Fibroblast of lung (primary cell): ENCODE data around the gene TRAPPC2L. TPM values are rescaled to one million over a fixed set of nuclear protein-coding genes. Genes with fewer than 3 reads are reported as not detected.

Experiments
- DNase-seq, 2 donors: peaks; one replicate each; pipeline versions ENCODE4 v3.0.0 to v3.0.0-alpha.2; 2010; ENCODE audit warnings: low read depth in 2 of 2
- H2AFZ ChIP-seq: 2 replicates; pipeline ENCODE4 v1.5.1; 2012; ENCODE audit warnings: low read length, control low read depth, inconsistent platforms
- H3K27ac ChIP-seq: 2 replicates; pipeline ENCODE4 v1.5.1; 2011; ENCODE audit warnings: low read length, control low read depth; ENCODE audit not compliant: insufficient read depth
- H3K27me3 ChIP-seq: 2 replicates; pipeline ENCODE4 v1.5.1; 2011; ENCODE audit warnings: mild to moderate bottlenecking, low read length; ENCODE audit not compliant: control insufficient read depth, insufficient read depth
- H3K36me3 ChIP-seq: 2 replicates; pipeline ENCODE4 v1.5.1; 2011; ENCODE audit warnings: low read length; ENCODE audit not compliant: control insufficient read depth, insufficient read depth
- H3K4me1 ChIP-seq: 2 replicates; pipeline ENCODE4 v1.5.1; 2011; ENCODE audit warnings: low read length; ENCODE audit not compliant: control insufficient read depth, insufficient read depth; ENCODE audit errors: extremely low read depth
- H3K4me2 ChIP-seq: 2 replicates; pipeline ENCODE4 v1.5.1; 2011; ENCODE audit warnings: low read length, control low read depth; ENCODE audit not compliant: insufficient read depth; ENCODE audit errors: extremely low read depth
- H3K4me3 ChIP-seq, 4 experiments: fragments of 200-600 bp in 1 of 4; sonication (generic) in 1 of 4; replicated peaks in 1 of 4; 2 replicates each; pipeline ENCODE4 v1.5.1; 2011 to 2016; ENCODE audit warnings: low read length in 4 of 4, low read depth in 3 of 4, mild to moderate bottlenecking in 3 of 4, control low read depth in 2 of 4, inconsistent platforms in 1 of 4, mixed read lengths in 1 of 4; ENCODE audit not compliant: insufficient read depth in 1 of 4; ENCODE audit errors: control extremely low read depth in 1 of 4
- H3K79me2 ChIP-seq: 2 replicates; pipeline ENCODE4 v1.5.1; 2012; ENCODE audit warnings: mild to moderate bottlenecking, low read length, inconsistent platforms; ENCODE audit not compliant: control insufficient read depth, insufficient read depth
- H3K9ac ChIP-seq: 2 replicates; pipeline ENCODE4 v1.5.1; 2011; ENCODE audit warnings: mild to moderate bottlenecking, low read length, control low read depth; ENCODE audit not compliant: insufficient read depth
- H3K9me3 ChIP-seq: 2 replicates; pipeline ENCODE4 v1.5.1; 2012; ENCODE audit warnings: low read depth, low read length; ENCODE audit not compliant: control insufficient read depth, insufficient read depth
- H4K20me1 ChIP-seq: 2 replicates; pipeline ENCODE4 v1.5.1; 2011; ENCODE audit warnings: low read length; ENCODE audit not compliant: control insufficient read depth, insufficient read depth; ENCODE audit errors: extremely low read depth
- CTCF ChIP-seq, 2 donors: IDR thresholded peaks in 1 of 2; conservative IDR thresholded peaks in 1 of 2; 1 replicate in 1 of 2; 2 replicates in 1 of 2; pipeline ENCODE4 v1.5.1; 2011 to 2012; ENCODE audit warnings: low read length in 2 of 2, control low read depth in 1 of 2, inconsistent platforms in 1 of 2, low read depth in 1 of 2, mild to moderate bottlenecking in 1 of 2
- EZH2 ChIP-seq: IDR thresholded peaks from 2 replicates; pipeline ENCODE4 v1.5.1; 2012; ENCODE audit warnings: low read length, control low read depth, mild to moderate bottlenecking; ENCODE audit errors: missing control alignments
- polyA plus RNA-seq, 2 donors: library from polyadenylated mRNA; depleted of rRNA in 1 of 2; stranded (reverse) in 1 of 2; unstranded in 1 of 2; fragments of >200 nt; gene quantifications; 2 replicates each; pipeline ENCODE4 v1.2.1, GENCODE V29; 2011 to 2012; ENCODE audit warnings: missing spikeins in 1 of 2
- total RNA-seq: library from RNA; depleted of rRNA; stranded (reverse); fragments of >200 nt; gene quantifications from 2 replicates; pipeline ENCODE4 v1.2.1, GENCODE V29; 2014

Gene TRAPPC2L
- total and polyA plus RNA-seq, 2 donors (not counting 1 experiment from before 2014, with no cell fraction given) = 47.7 to 63.7 TPM

GRCh38 chr16:88847654-88848053 lies 9.3 kb upstream of the TRAPPC2L start:
- no peak for TF ChIP-seq CTCF (conservative IDR thresholded peaks at IDR 0.05 in 1 of 2, IDR thresholded peaks at IDR 0.05 in 1 of 2; ENCODE audit: low read depth in 1 of 2, low read length in 2 of 2)
- no peak for TF ChIP-seq EZH2
- no peaks in the 10 kb centered on the region for H3K27me3 ChIP-seq
- no peak overlapping the region for H3K9ac ChIP-seq
- H3K4me3 ChIP-seq = no peak overlapping the region
- H3K4me1 ChIP-seq = no peaks in the 10 kb centered on the region
- no peaks in the 10 kb centered on the region for H3K79me2 ChIP-seq
- no peak overlapping the region for H3K27ac ChIP-seq
- no peaks in the 10 kb centered on the region for H4K20me1 ChIP-seq
- no peaks in the 10 kb centered on the region for H3K9me3 ChIP-seq
- no peak for DNase-seq
- no peak overlapping the region for H2AFZ ChIP-seq
- H3K36me3 ChIP-seq = no peaks in the 10 kb centered on the region
- no peak overlapping the region for H3K4me2 ChIP-seq

GRCh38 chr16:88848557-88848956 lies 8.4 kb upstream of the TRAPPC2L start:
- Histone ChIP-seq H3K9ac (no peak overlapping the region), H3K27ac (no peak overlapping the region), H2AFZ (no peak overlapping the region), H3K4me1 (no peaks in the 10 kb centered on the region), H4K20me1 (no peaks in the 10 kb centered on the region), H3K4me3 (no peak overlapping the region), H3K79me2 (no peaks in the 10 kb centered on the region), H3K4me2 (no peak overlapping the region), H3K9me3 (no peaks in the 10 kb centered on the region), H3K36me3 (no peaks in the 10 kb centered on the region), H3K27me3 (no peaks in the 10 kb centered on the region)
- DNase-seq = no peak
- no peak for TF ChIP-seq CTCF (conservative IDR thresholded peaks at IDR 0.05 in 1 of 2, IDR thresholded peaks at IDR 0.05 in 1 of 2; ENCODE audit: low read depth in 1 of 2, low read length in 2 of 2)
- no peak for TF ChIP-seq EZH2

- Histone ChIP-seq H3K4me3 (no peak overlapping the region), H3K27ac (no peak overlapping the region), H3K27me3 (no peaks in the 10 kb centered on the region), H2AFZ (no peak overlapping the region), H3K9ac (no peak overlapping the region), H3K4me2 (no peak overlapping the region), H3K4me1 (no peaks in the 10 kb centered on the region), H3K9me3 (no peaks in the 10 kb centered on the region), H3K36me3 (no peaks in the 10 kb centered on the region), H3K79me2 (peaks cover under 1% of the 10 kb centered on the region), H4K20me1 (no peaks in the 10 kb centered on the region)
- TF ChIP-seq CTCF (conservative IDR thresholded peaks at IDR 0.05 in 1 of 2, IDR thresholded peaks at IDR 0.05 in 1 of 2; ENCODE audit: low read depth in 1 of 2, low read length in 2 of 2) (no peak), EZH2 (no peak)
- DNase-seq = no peak
Observed at GRCh38 chr16:88850531-88851199, 6.3 kb upstream of the TRAPPC2L start.
